Gastroesophageal sphincter (tissue), 3 donors: ENCODE results near the gene TNP1.

Experiments used
- EP300 ChIP-seq: sonication (generic); formaldehyde crosslinking; IDR thresholded peaks from one replicate; pipeline ENCODE4 v1.6.1; 2017; ENCODE audit warnings: antibody characterized with exemption, mild to moderate bottlenecking
- POLR2A ChIP-seq, 2 donors: fragments of 450-650 bp; IDR thresholded peaks; one replicate each; pipeline ENCODE4 v1.6.1; 2017; ENCODE audit warnings: antibody characterized with exemption in 2 of 2, mild to moderate bottlenecking in 2 of 2, moderate library complexity in 1 of 2
- POLR2AphosphoS5 ChIP-seq: sonication (generic); formaldehyde crosslinking; IDR thresholded peaks from one replicate; pipeline ENCODE4 v1.6.1; 2017; ENCODE audit warnings: antibody characterized with exemption
- TF ChIP-seq, protein P1 (sequence below), 4 experiments: fragments of 200-600 bp in 2 of 4; fragments of 450-650 bp in 2 of 4; sonication (generic) in 1 of 4; IDR thresholded peaks; one replicate each; pipeline ENCODE4 v1.5.1; 2017 to 2019; ENCODE audit warnings: antibody characterized with exemption in 4 of 4, mild to moderate bottlenecking in 2 of 4, moderate library complexity in 2 of 4

DNA sequence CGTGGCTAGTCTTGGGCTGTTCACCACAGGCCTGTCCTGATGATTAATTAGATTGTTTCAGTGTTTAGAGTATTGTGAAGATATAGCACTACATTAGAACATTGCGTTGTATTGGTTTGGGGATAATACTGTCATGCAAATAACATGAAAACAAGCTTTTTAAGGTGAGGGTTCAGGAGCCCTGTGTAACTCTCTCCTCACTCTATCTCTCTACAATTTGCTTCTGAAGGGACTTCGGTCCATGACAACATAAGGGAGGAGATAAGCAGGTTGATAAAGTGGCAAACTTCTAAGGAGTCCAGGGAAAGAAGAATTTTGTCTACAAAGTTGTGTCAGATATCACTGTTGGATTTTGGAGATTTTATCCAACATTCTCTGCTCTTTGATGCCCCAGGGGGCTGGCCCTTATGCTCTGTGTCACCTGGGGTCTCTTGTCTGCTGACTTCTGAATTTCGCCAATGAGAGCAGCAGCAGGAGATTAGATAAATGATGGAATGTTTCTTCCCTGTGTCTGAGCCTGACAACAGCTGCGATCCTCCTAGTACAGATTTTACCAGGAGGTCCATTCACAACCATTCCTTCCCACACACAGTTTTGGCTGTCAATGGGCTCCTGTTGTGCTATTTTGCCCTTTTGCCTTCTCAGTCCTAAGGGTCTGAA is 3.3 kb downstream of the TNP1 start:
- TF ChIP-seq, protein P1, sequence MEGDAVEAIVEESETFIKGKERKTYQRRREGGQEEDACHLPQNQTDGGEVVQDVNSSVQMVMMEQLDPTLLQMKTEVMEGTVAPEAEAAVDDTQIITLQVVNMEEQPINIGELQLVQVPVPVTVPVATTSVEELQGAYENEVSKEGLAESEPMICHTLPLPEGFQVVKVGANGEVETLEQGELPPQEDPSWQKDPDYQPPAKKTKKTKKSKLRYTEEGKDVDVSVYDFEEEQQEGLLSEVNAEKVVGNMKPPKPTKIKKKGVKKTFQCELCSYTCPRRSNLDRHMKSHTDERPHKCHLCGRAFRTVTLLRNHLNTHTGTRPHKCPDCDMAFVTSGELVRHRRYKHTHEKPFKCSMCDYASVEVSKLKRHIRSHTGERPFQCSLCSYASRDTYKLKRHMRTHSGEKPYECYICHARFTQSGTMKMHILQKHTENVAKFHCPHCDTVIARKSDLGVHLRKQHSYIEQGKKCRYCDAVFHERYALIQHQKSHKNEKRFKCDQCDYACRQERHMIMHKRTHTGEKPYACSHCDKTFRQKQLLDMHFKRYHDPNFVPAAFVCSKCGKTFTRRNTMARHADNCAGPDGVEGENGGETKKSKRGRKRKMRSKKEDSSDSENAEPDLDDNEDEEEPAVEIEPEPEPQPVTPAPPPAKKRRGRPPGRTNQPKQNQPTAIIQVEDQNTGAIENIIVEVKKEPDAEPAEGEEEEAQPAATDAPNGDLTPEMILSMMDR (IDR thresholded peaks at IDR 0.05), result no peak
- TF ChIP-seq EP300, result no peak
- no peak for TF ChIP-seq POLR2AphosphoS5
- no peak for TF ChIP-seq POLR2A (IDR thresholded peaks at IDR 0.05)
